Smooth muscle cell (in vitro differentiated cells): ENCODE results near the gene NUMB. TPM values are rescaled to one million over a fixed set of nuclear protein-coding genes. Genes with fewer than 3 reads are reported as not detected.
A peak's percentile ranks its signal among the peaks of the same experiment; 100 is the strongest.

Experiments
- DNase-seq: peaks from one replicate; lab custom pipeline; 2025; ENCODE audit not compliant: unreplicated experiment; lab: John Stamatoyannopoulos, UW
- H2AFZ ChIP-seq: fragments of 200-600 bp; sonication (generic); 2 replicates; pipeline ENCODE4 v1.6.0; 2016; ENCODE audit warnings: antibody characterized with exemption, low read depth, mild to moderate bottlenecking
- H3F3A ChIP-seq: fragments of 200-600 bp; sonication (generic); 2 replicates; pipeline ENCODE4 v1.6.0; 2017; ENCODE audit warnings: antibody characterized with exemption, low read depth
- H3K27ac ChIP-seq: fragments of 200-600 bp; sonication (generic); 2 replicates; pipeline ENCODE4 v1.5.1; 2016; ENCODE audit warnings: low read depth, mild to moderate bottlenecking
- H3K27me3 ChIP-seq: fragments of 200-600 bp; sonication (generic); 2 replicates; pipeline ENCODE4 v1.6.1; 2016; ENCODE audit warnings: low read depth, mild to moderate bottlenecking
- H3K36me3 ChIP-seq: fragments of 200-600 bp; sonication (generic); 2 replicates; pipeline ENCODE4 v1.5.1; 2016; ENCODE audit warnings: low read depth
- H3K4me1 ChIP-seq: fragments of 200-600 bp; sonication (generic); 2 replicates; pipeline ENCODE4 v1.5.1; 2016; ENCODE audit warnings: low read depth
- H3K4me2 ChIP-seq: fragments of 200-600 bp; sonication (generic); 2 replicates; pipeline ENCODE4 v1.6.0; 2016; ENCODE audit warnings: mild to moderate bottlenecking
- H3K4me3 ChIP-seq: fragments of 200-600 bp; sonication (generic); 2 replicates; pipeline ENCODE4 v1.5.1; 2016; ENCODE audit warnings: mild to moderate bottlenecking
- H3K79me2 ChIP-seq: fragments of 200-600 bp; sonication (generic); 2 replicates; pipeline ENCODE4 v1.6.0; 2016; ENCODE audit warnings: low read depth, mild to moderate bottlenecking
- H3K9ac ChIP-seq: fragments of 200-600 bp; sonication (generic); 2 replicates; pipeline ENCODE4 v1.6.0; 2016; ENCODE audit warnings: low read depth
- H3K9me3 ChIP-seq: fragments of 200-600 bp; sonication (generic); replicated peaks from 2 replicates; pipeline ENCODE4 v1.5.1; 2016; ENCODE audit warnings: low read depth
- H4K20me1 ChIP-seq: fragments of 200-600 bp; sonication (generic); 2 replicates; pipeline ENCODE4 v1.6.0; 2016; ENCODE audit warnings: low read depth
- WGBS: methylation state at CpG from one replicate; pipeline ENCODE4 v1.1.7; 2016; ENCODE audit warnings: low lambda C conversion rate; 5-methylcytosine and 5-hydroxymethylcytosine counted together
- polyA plus RNA-seq: library from polyadenylated mRNA; unstranded; fragments of >200 nt; fragmentation: Nextera tagmentation; extraction: Ambion mirVana; gene quantifications from 2 replicates; pipeline ENCODE4 v1.2.1, GENCODE V29; 2016
- total RNA-seq: library from RNA; depleted of rRNA; stranded (reverse); fragments of >200 nt; gene quantifications from 2 replicates; pipeline ENCODE4 v1.2.3, GENCODE V29; 2014
- TF ChIP-seq, protein P1 (sequence below): fragments of 200-600 bp; sonication (generic); IDR thresholded peaks from 2 replicates; pipeline ENCODE4 v1.5.1; 2017; ENCODE audit warnings: borderline replicate concordance, mild to moderate bottlenecking, antibody characterized with exemption; ENCODE audit not compliant: insufficient read depth, poor library complexity, severe bottlenecking

Gene NUMB
- total and polyA plus RNA-seq, 2 experiments from 2014 or later, result 34.5 to 57.4 TPM

DNA sequence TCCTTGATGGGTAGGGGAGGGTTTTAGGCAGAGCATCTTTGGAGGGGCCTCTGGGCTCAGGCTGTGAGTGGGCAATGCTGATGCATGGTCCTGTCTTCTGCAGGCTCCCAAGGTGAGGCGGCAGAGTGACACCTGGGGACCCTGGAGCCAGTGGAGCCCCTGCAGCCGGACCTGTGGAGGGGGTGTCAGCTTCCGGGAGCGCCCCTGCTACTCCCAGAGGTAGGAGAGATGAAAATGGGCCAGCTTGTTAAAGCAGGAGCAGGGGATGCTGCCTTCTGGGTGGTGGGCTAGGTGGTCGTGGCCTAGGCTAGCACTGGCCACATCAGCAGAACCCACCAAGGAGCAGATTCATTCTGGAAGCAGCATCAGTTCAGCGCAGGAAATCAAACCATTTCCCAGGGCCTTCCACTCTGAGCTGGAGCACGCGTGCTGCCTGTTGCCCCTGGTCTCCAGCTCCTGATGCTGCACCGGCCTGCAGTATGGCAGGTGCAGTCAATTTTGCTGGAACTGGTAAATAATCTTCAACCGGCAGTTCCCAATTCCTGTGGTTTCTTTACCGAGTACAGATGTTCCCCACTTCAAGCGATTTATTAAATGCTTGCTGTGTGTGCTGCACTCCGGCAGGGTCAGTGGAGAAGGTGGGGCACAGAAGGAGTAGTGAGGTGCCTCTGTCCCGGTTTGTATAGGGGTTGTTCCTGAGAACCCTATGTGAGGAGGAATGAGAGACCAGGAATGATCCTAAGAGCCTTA, 213.6 kb downstream of the NUMB start:
- Histone ChIP-seq H3K27ac (no peak overlapping the region), H3K4me3 (no peak overlapping the region), H3K9ac (no peak overlapping the region), H4K20me1 (no peaks in the 10 kb centered on the region), H3K4me1 (peaks cover 3% of the 10 kb centered on the region), H3K9me3 (no peaks in the 10 kb centered on the region), H3K4me2 (peak overlapping the region; percentile 96), H3K79me2 (no peaks in the 10 kb centered on the region), H3K36me3 (no peaks in the 10 kb centered on the region), H2AFZ (no peak overlapping the region), H3K27me3 (peaks cover 19% of the 10 kb centered on the region), H3F3A (no peaks in the 10 kb centered on the region)
- TF ChIP-seq, protein P1, sequence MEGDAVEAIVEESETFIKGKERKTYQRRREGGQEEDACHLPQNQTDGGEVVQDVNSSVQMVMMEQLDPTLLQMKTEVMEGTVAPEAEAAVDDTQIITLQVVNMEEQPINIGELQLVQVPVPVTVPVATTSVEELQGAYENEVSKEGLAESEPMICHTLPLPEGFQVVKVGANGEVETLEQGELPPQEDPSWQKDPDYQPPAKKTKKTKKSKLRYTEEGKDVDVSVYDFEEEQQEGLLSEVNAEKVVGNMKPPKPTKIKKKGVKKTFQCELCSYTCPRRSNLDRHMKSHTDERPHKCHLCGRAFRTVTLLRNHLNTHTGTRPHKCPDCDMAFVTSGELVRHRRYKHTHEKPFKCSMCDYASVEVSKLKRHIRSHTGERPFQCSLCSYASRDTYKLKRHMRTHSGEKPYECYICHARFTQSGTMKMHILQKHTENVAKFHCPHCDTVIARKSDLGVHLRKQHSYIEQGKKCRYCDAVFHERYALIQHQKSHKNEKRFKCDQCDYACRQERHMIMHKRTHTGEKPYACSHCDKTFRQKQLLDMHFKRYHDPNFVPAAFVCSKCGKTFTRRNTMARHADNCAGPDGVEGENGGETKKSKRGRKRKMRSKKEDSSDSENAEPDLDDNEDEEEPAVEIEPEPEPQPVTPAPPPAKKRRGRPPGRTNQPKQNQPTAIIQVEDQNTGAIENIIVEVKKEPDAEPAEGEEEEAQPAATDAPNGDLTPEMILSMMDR, result no peak
- DNase-seq, result no peak
- WGBS, result 91% methylated on average over 14 of the region's 14 CpGs

GRCh38 chr14:73243748-73244147, 214.6 kb downstream of the NUMB start:
- 96% methylated on average over 2 of the region's 2 CpGs for WGBS
- H3K9me3 ChIP-seq, result no peaks in the 10 kb centered on the region
- no peak overlapping the region for H3K4me2 ChIP-seq

GRCh38 chr14:73243341-73243740, 215.0 kb downstream of the NUMB start:
- Histone ChIP-seq H3K4me1 (peaks cover 16% of the 10 kb centered on the region), H3K36me3 (no peaks in the 10 kb centered on the region), H3F3A (no peaks in the 10 kb centered on the region), H3K79me2 (no peaks in the 10 kb centered on the region), H3K9ac (no peak overlapping the region), H3K27ac (no peak overlapping the region), H3K9me3 (no peaks in the 10 kb centered on the region), H4K20me1 (no peaks in the 10 kb centered on the region), H2AFZ (no peak overlapping the region), H3K4me2 (no peak overlapping the region), H3K4me3 (no peak overlapping the region), H3K27me3 (peaks cover 30% of the 10 kb centered on the region)
- no peak for DNase-seq
- TF ChIP-seq, protein P1, result no peak
- WGBS, result 87% methylated on average over 3 of the region's 3 CpGs

More at GRCh38 chr14:73243748-73244147, 214.6 kb downstream of the NUMB start:
- no peaks in the 10 kb centered on the region for H3F3A ChIP-seq
- H3K4me3 ChIP-seq, result no peak overlapping the region
- no peak overlapping the region for H3K27ac ChIP-seq
- TF ChIP-seq, protein P1, result no peak
- no peaks in the 10 kb centered on the region for H3K36me3 ChIP-seq
- DNase-seq, result no peak
- no peaks in the 10 kb centered on the region for H4K20me1 ChIP-seq
- H2AFZ ChIP-seq, result no peak overlapping the region
- no peak overlapping the region for H3K9ac ChIP-seq
- peaks cover 28% of the 10 kb centered on the region for H3K27me3 ChIP-seq
- H3K79me2 ChIP-seq, result no peaks in the 10 kb centered on the region
- peaks cover 12% of the 10 kb centered on the region for H3K4me1 ChIP-seq

- no peaks in the 10 kb centered on the region for H3K79me2 ChIP-seq
- H3F3A ChIP-seq, result no peaks in the 10 kb centered on the region
- H3K27me3 ChIP-seq, result peaks cover 39% of the 10 kb centered on the region
- no peaks in the 10 kb centered on the region for H4K20me1 ChIP-seq
- no peak overlapping the region for H2AFZ ChIP-seq
- no peak overlapping the region for H3K4me3 ChIP-seq
- H3K9me3 ChIP-seq, result no peaks in the 10 kb centered on the region
- no peak for DNase-seq
- 74% methylated on average over 6 of the region's 6 CpGs for WGBS
- H3K27ac ChIP-seq, result no peak overlapping the region
- no peak overlapping the region for H3K9ac ChIP-seq
- H3K4me2 ChIP-seq, result no peak overlapping the region
- H3K4me1 ChIP-seq, result peaks cover 26% of the 10 kb centered on the region
- TF ChIP-seq, protein P1, result no peak
- H3K36me3 ChIP-seq, result no peaks in the 10 kb centered on the region
These were observed 215.9 kb downstream of the NUMB start for GRCh38 chr14:73242357-73242901.
